NCI-H2171 treated with DMSO at 0.1 percent for 48 hours (cell line): ENCODE results near the gene TOMT.

Experiments used
- DNase-seq: peaks from one replicate; lab custom pipeline; 2025; lab: John Stamatoyannopoulos, UW

The TOMT gene

GRCh38 chr11:72105888-72106287, at the start of gene TOMT:
Gene TOMT (plus strand): TSS chr11:72105924. CDS start chr11:72105952, 28 bp downstream.
- DNase-seq: no peak

- peak; percentile 88 for DNase-seq
These were observed 47.2 kb upstream of the TOMT start for GRCh38 chr11:72058416-72059034.

- DNase-seq: no peak
These were observed 43.9 kb upstream of the TOMT start for GRCh38 chr11:72061739-72062396.

GRCh38 chr11:72066855-72067254, 38.9 kb upstream of the TOMT start:
- no peak for DNase-seq

GRCh38 chr11:72067266-72067665, 38.5 kb upstream of the TOMT start:
- DNase-seq: no peak

GRCh38 chr11:72067676-72068075, 38.0 kb upstream of the TOMT start:
- DNase-seq: no peak

GRCh38 chr11:72069200-72069599, 36.5 kb upstream of the TOMT start:
- no peak for DNase-seq

GRCh38 chr11:72069787-72070251, 35.9 kb upstream of the TOMT start:
- no peak for DNase-seq

- DNase-seq: no peak
These were observed 35.2 kb upstream of the TOMT start for GRCh38 chr11:72070491-72070890.

GRCh38 chr11:72072348-72072747, 33.4 kb upstream of the TOMT start:
- DNase-seq: no peak

- DNase-seq: no peak
These were observed 30.6 kb upstream of the TOMT start for GRCh38 chr11:72075109-72075508.

GRCh38 chr11:72075756-72076155, 30.0 kb upstream of the TOMT start:
- no peak for DNase-seq

- DNase-seq: no peak
These were observed 27.2 kb upstream of the TOMT start for GRCh38 chr11:72078477-72078876.

GRCh38 chr11:72079819-72080325, 25.9 kb upstream of the TOMT start:
- no peak for DNase-seq

- peak; percentile 100 for DNase-seq
These were observed 25.2 kb upstream of the TOMT start, which contains the start of the genes LRRC51 and NUMA1 for GRCh38 chr11:72080326-72081183. Gene LRRC51 (plus strand): TSS chr11:72080850. CDS start chr11:72089084, 8,234 bp downstream. Gene NUMA1 (minus strand): TSS chr11:72080542. CDS start chr11:72035943, 44,599 bp downstream.

- DNase-seq: no peak
These were observed 24.5 kb upstream of the TOMT start for GRCh38 chr11:72081184-72081644.

- no peak for DNase-seq
These were observed 23.8 kb upstream of the TOMT start for GRCh38 chr11:72081821-72082453.

- DNase-seq: peak; percentile 38
These were observed 22.3 kb upstream of the TOMT start for GRCh38 chr11:72083414-72083813.

GRCh38 chr11:72084076-72084475, 21.6 kb upstream of the TOMT start:
- peak; percentile 69 for DNase-seq

GRCh38 chr11:72084965-72085364, 20.8 kb upstream of the TOMT start:
- DNase-seq: peak; percentile 95

- peak; percentile 74 for DNase-seq
These were observed 19.9 kb upstream of the TOMT start for GRCh38 chr11:72085621-72086351.
